MV-4-11 (cell line): Measurements from ENCODE around the gene AHRR.

Experiments
- DNase-seq: peaks from one replicate; lab custom pipeline; 2025; lab: John Stamatoyannopoulos, UW

The AHRR gene

DNA sequence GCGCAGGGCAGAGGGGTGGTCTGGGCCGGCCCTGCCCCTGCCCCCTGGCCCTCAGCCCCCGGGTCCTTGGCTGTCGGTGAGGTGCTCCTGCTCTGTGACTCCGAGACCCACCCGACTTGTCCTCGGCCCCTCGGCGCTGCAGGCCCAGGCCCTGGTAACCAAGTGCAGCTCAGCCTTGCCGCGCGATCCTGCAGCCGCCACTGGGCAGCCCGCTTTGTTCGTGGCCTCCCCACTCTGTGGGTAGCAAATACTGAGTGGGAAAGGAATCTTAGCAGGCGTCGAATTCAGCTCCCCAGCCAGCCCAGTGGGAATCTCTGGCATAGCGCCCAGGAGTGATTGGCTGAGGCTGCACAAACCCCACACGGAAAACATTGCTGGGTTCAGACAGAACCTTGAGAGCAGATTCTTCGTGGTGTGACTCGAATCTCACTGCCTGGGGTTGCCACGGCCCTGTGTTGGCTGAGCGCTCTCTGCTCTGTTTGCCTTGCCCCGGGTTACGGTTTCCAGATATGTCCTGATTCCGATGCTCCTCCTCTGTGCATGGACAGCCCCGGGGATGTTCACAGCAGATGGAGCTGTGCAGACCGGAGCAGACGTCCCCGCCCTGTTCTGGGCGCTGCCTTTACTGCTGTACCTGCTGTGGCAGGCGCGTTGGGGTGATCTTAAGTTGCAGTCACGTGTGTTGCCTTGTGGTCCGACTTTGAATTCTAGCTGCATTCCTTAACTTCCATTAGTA lies 108.1 kb downstream of the AHRR start:
- no peak for DNase-seq

DNA sequence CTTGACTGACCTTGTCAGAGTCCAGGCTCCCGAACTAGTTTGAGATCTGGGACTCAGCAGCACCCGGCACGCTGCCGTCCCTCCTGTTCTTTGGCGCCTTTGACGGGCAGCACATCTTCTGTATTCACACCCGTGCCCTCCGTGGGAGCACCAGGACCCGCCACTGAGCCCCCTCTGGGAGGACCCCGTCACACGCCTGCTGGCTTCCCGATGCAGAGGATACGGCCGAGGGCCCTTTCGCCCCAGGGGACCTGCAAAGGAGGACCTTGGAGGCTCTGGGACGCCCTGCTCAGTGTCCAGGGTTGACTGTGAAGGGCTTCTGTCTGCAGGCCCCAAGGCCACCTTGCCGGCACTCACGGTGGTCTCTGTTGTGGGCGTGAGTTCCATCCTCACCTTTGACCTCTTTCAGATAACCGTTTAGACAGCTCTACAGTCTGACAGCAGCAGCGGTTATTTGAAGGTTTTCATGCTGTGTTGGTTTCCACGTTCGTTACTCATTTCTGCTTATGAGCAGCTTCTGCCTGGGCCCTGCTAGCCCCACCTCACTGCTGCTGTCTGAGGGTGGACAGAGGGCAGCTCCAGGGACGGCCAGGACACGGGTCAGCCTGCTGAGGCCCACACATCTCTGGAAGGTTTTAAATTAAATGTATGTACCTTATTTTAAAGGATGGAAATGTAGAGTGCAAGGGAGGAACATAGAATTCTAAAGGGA lies 108.9 kb downstream of the AHRR start:
- DNase-seq: no peak

DNA sequence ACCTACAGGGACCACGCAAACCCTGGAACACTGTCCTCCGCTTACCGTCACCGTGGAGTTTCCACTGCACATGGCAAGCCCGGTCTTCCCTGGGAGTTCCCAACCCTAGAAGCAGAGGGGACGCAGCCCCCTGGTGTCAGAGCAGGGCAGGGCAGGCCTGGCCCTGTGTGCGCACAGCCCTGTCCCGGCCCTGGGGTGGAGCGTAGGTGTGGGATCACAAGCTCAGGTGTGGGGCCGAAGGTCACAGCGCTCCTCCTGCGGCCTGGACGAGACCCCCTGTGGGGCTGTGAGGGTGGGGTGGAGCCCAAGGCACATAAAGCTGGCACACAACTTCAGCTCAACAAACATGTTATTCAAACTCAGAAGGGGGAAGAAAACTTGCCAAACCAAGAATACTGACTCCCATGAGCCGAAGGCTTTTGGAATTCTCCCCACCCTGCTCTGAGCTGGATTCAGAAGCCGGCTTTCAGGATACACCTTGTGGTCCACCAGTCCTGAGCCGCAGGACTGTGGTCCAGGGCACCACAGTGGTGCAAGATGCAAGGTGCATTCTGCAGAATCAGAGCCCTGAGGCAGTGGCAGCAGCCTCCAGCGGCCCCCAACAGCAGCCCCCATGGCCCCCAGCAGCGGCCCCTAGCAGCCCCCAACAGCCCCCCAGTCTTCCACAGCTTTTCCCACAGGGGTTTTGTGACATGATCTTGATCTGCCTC lies 109.6 kb downstream of the AHRR start:
- peak; percentile 37 for DNase-seq

DNA sequence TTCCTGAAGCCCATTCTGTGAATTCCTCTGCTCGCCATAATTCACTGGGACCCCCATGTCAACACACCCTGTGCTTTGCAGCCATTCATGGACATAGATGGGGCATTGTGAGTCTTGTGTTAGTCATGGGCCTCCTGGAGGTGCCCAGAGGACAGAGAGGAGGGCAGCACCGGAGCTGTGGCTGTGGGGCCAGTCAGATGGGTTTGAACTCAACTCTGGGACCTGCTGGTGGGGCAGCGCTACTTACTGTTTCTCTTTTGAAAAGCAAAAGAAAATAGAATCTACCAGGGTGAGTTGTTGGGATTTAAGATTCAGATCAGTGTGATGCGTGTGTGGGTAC lies 110.2 kb downstream of the AHRR start:
- no peak for DNase-seq

DNA sequence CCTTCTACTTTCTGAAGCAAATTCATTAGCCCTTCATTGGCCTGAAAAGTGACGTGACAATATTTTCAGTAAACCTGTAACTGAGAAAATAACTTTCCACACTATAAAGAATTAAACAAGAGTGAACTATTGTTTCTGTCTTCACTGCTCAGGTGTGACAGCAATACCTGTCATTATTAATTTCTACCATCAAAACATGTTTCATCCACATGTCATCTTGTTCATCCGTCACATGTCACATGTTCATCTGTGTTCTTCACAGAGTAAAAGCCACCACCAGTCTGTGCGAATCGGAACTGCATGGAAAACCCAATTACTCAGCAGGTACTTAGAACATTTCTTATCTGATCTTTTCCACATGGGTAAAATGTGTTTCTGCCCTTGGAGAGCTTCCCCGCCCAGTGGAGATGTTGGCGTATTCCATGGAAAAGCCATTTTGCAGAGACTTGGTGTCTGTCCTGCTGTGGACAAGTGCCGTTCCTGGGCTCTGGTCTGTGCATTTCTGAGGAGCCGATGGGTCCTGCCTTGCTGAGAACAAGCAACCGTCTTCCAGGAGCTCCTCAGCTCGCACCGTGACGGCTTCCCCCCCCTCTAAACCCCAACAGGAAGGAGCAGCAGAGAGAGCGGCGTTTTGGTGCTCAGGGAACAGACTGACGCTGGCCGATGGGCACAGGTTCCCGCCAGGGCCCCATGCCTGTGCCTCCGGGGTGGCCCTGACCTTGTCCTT lies 110.8 kb downstream of the AHRR start:
- DNase-seq: no peak

DNA sequence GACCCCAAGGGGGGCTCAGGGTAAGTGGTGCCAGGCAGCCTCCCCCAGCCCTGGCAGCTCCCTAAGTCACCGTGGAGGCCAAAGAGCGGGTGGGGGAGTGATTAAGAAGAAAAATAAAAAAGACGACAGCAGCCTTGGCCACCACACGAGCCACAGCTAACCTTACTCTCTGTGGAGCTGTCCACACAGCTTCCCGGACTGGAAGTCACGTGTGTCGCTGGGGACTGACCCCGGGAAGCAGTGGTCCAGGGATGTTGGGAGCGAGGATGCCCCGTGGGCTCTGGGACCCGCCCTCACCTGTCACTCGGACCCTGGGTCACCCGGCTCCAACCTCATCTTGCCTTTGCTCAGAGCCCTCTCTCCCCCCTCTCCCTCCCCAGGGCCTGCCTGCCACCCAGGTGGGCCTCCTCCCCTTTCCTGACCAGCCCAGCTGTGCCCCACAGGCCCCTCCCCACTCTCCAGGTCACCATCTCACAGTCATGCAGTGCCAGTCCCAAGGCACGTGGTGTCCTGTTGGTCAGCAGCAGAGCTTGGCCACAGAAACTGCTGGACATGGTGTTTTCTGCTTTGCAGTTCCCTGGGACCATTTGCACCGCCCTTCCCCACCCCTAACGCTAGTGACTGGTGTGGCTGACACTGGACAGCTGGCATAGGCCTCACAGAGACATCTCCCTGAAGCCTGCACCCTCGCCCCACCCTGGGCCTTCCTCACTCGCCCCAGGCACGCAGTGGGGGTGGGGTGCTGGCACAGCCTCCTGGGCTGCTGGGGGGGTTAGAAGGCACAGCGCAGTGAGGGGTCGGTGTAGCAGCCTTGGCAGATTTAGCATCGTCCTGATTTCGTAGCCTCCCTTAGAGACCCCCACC lies 111.6 kb downstream of the AHRR start:
- no peak for DNase-seq

DNA sequence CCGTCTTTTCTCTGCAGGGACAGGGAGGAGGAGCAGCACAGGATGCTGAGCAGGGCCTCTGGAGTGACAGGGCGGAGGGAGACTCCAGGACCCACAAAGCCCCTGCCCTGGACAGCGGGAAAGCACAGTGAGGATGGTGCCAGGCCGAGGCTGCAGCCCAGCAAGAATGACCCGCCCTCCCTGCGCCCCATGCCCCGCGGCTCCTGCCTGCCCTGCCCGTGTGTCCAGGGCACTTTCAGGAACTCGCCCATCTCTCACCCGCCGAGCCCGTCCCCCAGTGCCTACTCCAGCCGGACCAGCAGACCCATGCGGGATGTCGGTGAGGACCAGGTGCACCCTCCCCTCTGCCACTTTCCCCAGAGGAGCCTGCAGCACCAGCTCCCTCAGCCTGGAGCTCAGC lies 112.3 kb downstream of the AHRR start:
- no peak for DNase-seq

DNA sequence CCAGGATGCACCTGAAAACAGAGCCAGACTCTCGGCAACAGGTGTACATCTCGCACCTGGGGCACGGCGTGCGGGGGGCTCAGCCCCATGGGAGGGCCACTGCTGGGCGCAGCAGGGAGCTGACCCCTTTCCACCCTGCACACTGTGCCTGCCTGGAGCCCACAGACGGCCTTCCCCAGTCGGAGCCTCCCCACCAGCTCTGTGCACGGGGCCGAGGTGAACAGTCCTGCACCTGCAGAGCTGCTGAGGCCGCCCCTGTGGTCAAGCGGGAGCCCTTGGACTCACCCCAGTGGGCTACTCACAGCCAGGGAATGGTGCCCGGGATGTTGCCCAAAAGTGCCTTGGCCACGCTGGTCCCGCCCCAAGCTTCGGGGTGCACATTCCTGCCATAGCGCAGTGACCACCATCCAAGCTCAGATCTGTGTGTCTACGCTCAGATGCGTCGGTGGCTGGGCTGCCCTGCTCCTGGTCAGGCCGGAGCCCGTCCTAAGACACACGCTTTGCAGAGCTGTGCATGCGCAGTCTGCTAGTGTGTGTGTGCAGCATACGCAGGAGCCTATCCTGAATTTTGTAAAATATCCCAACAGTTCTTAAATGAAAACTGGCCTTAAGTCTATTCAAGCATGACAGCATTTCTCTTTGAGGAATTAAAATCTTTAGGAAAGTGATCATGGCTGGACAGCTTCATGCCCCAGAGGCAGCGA lies 113.1 kb downstream of the AHRR start:
- DNase-seq: no peak

DNA sequence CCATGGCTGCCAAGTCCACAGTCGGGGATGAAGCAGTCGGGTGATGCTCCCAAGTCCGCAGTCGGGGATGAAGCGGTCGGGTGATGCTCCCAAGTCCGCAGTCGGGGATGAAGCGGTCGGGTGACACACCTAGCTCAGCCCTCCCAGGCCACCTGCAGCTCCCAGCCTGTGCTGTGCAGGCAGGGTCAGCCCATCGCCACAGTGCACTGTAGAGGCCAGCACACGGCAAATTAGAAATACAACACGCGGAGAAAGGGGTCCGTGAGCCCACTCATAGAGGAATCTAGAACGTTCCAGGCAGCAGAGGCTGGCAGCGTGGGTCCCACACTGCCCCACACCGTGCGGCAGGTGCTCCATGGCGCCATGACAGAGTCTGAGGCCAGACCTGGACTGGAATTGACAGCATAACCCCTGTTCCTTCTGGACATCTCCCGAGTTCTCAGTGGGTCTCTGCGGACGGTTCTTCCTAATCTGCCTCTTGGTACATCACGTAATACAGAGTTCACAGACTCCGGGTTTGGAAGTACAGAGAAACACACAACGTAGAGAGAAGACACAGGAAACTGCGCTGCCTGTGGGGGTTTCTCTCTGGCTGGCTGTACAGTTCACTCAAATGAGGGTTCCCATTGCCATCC lies 113.8 kb downstream of the AHRR start:
- DNase-seq: no peak

DNA sequence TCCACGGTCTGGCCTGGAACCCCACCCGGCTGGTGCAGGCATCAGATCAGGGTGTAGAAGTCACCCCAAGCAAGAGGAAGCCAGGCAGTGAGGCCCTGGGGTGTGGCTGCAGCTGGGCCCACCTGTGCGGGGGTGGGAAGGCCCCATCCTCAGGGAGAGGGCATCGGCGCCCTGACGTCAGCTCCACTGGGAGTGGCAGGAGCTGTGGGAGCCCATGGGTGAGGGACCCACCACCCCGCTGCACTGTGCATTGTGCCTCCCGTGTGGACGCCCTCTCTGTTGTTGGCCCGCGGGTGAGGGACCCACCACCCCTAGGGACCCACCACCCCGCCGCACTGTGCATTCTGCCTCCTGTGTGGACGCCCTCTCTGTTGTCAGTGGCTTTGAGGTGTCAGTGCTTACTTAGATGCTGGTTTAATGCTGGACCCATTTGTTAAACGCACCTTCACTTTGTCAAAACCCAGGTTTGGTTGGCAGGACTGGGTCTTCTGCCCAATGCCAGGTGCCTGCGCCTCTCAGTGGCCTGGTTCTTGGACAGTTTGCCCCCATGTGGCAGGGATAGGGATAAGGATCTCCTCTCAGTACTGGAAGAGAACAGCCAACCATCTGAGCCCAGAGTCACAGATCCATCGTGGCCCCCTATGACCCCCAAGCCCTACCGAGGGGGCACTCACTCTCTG lies 114.6 kb downstream of the AHRR start:
- peak; percentile 33 for DNase-seq

DNA sequence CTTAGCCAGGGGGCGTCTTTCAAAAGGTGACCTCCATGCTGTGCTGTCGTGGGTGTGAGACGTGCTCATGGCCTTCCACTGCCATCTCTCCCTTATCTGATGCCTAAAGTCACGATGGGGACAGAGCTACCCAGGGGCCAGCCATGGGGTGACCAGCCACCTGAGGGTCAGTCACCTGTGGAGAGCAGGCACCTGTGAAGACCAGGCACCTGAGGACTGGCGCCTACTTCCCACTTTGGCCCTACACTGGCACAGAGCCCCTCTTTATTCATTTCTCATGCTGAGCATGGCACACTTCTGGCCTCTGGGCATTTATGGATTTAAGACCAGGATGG lies 115.1 kb downstream of the AHRR start:
- DNase-seq: no peak

DNA sequence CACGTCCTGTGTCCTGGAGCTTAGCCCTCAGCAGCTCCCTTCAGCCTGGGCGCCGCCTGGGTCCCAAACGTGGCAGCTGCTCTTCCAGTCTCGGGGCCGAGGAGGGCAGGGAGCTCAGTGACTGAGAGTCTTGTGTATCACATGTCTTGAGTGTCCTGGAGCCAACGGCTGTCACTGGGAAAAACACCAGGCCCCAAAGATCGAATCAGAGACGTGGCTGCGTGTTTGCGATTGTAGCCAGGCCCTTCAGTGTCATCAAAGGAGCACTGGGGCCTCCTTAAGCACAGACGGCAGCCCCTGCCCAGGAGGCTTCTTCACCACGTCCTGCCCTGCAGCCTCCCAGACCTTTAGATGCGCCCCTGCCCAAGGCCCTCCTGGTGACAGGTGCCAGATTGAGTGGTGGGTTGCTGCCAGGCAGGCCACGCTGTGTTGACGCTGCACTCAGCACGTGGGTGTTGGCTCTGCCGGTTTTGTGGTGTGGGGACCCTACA lies 115.8 kb downstream of the AHRR start:
- no peak for DNase-seq

DNA sequence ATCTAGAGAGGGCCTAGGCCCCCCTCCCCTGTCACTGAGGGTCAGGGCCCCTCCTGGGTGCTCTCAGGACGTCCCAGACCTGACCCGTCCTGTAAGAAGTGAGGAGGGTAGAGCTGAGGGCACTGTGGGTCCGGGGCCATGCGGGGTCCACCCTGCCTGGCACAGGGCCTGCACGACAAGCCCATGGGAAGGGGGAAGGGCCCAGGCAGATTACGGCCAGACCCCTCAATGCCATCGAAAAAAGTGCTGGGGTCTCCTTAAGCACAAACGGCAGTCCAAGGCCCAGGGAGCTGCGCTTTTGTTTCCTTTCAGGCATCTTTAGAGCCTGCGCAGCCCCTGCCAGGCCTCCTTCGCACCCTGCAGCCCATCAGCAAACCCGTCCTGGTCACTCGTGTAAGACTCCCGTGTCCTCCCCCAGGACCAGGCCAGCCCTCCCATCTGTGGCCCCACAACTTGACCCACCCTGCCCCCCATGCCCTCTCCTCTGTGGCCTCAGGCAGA lies 117.0 kb downstream of the AHRR start:
- no peak for DNase-seq

DNA sequence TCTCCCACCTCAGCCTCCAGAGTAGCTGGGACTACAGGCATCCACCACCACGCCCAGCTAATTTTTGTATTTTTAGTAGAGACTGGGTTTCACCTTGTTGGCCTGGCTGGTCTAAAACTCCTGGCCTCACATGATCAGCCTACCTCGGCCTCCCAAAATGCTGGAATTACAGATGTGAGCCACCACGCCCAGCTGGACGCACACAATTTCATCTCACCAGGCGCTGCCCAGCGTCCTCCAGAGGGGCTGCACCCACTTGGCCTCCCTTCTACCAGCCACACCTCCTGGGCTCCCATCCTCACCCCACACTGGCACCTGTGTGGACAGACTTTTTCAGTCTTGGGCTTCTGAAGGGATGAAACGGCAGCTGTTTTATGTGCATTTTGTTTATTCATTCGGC lies 117.7 kb downstream of the AHRR start:
- DNase-seq: no peak

DNA sequence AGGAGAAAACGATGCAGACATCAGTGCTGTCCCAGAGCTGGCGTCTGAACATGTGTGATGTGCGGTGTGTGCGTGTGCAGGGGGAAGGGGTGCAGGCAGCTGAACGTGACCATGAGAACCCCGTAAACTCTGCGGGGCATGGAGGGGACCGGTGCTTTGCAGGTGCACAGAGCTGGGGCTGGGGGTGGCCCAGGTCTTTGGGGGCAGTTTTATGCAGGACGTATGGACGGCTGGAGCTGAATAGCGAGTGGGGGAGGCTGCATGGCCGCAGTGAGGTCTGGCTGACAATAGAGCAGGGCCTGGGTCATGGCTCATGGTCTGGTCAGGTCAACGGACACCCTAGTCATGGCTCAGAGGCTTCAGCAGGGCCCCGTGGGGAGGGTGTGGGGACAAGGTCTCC lies 118.1 kb downstream of the AHRR start:
- DNase-seq: no peak

DNA sequence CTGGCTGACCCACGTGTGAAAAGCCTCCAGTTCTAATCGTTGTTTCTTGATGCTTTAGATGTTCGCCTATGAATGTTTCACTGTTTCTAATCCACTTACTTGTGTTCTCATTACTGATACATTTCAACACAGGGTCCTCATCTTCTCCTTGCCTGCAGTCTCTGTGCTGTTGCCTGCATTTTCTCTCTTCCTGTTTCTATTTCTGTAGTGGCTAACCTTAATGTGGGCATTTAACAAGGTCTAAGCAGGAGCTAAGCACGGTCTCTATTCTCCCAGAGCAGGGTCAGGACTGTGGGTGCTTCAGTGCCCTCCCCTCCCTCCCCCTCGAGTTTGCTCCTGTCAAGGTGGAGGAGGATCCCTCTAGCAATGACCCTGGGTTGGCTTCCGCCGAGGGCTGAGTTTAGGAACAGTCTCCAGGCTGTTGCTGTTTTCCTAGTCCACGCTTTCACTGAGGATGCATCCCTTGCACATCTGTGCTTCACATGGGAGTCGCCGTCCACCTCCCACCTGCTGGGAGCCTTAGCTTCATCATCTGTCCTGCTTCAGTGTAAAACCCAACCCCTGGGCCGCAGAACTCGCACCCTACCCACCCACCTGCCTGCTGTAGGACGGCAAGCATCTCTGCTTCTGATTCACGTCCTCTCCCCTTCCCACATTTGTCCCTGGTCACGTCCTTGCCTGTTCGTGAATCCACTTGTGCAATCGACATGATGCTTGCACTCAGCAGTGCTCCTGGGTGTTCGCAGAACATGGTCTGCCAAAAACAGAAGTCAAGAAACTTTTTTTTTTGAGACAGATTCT lies 119.1 kb downstream of the AHRR start:
- peak; percentile 92 for DNase-seq

DNA sequence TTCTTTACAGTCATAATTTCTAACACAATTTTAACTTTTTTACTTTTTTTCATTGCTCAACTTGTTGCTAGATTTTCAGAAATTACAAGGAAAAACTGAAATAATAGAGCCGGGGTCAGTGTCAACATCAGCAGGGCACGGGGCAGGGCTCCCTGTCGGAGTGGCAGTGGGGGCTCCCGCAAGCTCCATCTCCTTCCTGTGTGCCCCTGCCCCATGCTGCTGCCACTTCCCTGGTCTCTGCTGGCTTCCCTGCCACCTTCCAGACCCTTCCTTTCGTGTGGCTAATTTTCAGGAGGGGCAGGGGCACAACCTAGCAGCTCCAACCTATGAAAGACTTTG lies 120.5 kb downstream of the AHRR start:
- no peak for DNase-seq

DNA sequence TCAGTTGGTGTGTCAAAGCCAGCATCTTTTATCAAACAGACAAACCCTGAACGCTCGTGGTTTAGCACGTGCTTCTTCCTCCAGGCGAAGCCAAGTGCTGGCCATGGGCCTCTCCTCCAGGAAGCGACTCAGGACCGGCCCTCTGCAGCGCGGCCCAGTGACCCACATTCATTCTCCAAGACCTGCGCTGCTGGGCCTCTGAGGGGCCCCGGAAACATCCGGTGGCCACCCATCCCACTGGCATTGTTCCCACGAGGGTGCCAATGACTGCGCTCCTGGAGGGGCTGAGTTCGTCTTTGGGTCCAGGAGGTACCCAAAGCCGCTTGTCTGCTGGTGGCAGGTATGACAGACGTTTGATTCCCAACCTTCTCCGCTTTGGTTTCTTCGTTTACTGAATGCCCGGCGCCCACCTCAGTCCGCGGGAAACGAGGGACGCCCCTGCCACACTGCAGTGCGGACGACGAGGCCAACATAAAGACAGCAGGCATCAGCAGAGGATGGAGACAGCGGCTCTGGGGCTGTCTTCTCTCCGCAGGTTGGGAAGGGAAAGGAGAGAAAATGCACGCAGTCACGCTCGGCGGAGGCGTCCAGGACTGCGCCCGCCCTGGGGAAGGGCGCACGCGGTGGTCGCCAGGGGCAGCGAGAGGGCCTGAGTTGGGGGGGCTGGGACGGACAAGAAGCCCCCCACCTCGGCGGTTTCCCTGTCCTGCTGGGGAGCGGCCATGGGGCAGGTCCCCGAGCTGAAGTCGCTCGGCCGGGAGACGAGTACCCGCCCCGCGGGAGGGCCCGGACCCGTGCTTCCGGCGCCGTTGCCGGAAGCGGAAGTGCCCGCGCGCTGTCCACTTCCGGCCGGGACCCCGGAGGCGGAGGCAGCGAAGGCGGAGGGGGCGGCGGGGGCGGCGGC lies 121.1 kb downstream of the AHRR start, which contains the start of gene EXOC3:
EXOC3 (plus strand) TSS at position 842 of the 904 bp plus-strand sequence. CDS start 3,030 bp downstream, outside the sequence.
- peak; percentile 65 for DNase-seq
